Muscle of arm (tissue), 12 donors: ENCODE data around the gene MGAT5. TPM values are rescaled to one million over a fixed set of nuclear protein-coding genes. Genes with fewer than 3 reads are reported as not detected.
"Not testable (repeated sequence)": the region's sequence is repeated elsewhere in the genome, so short reads cannot be mapped to it uniquely, and the experiment has no call there.

ENCODE experiments used
- DNase-seq: peaks from one replicate; pipeline ENCODE4 v3.0.0-alpha.2; 2013
- polyA plus RNA-seq, 12 donors: library from polyadenylated mRNA; unstranded; fragments of 120-200 nt; gene quantifications; one replicate each; pipeline ENCODE4 v1.2.1, GENCODE V29; 2013; ENCODE audit not compliant: insufficient read length in 12 of 12

MGAT5 gene
- polyA plus RNA-seq, 12 donors, result 15.9 to 25.1 (median 20.2) TPM; not detected in 1

- no peak for DNase-seq
Measured at GRCh38 chr2:134276381-134277172, 22.7 kb downstream of the MGAT5 start.

- no peak for DNase-seq
Measured at GRCh38 chr2:134277223-134277622, 23.4 kb downstream of the MGAT5 start.

- no peak for DNase-seq
Measured at GRCh38 chr2:134278553-134278952, 24.7 kb downstream of the MGAT5 start.

- no peak for DNase-seq
Measured at GRCh38 chr2:134279417-134279816, 25.5 kb downstream of the MGAT5 start.

- no peak for DNase-seq
Measured at GRCh38 chr2:134280231-134280630, 26.4 kb downstream of the MGAT5 start.

GRCh38 chr2:134280726-134281125 is 26.9 kb downstream of the MGAT5 start:
- no peak for DNase-seq

GRCh38 chr2:134281815-134282419 is 28.0 kb downstream of the MGAT5 start:
- no peak for DNase-seq

GRCh38 chr2:134282629-134283400 is 28.9 kb downstream of the MGAT5 start:
- no peak for DNase-seq

- DNase-seq, result no peak
Measured at GRCh38 chr2:134283661-134284060, 29.8 kb downstream of the MGAT5 start.

GRCh38 chr2:134284119-134284670 is 30.3 kb downstream of the MGAT5 start:
- no peak for DNase-seq

- DNase-seq, result no peak
Measured at GRCh38 chr2:134287323-134287722, 33.5 kb downstream of the MGAT5 start.

- DNase-seq, result no peak
Measured at GRCh38 chr2:134288814-134289213, 34.9 kb downstream of the MGAT5 start.

GRCh38 chr2:134289225-134289624 is 35.4 kb downstream of the MGAT5 start:
- DNase-seq, result no peak

- no peak for DNase-seq
Measured at GRCh38 chr2:134290358-134290757, 36.5 kb downstream of the MGAT5 start.

GRCh38 chr2:134292514-134292913 is 38.6 kb downstream of the MGAT5 start:
- no peak for DNase-seq

GRCh38 chr2:134293719-134294537 is 40.1 kb downstream of the MGAT5 start:
- DNase-seq, result no peak

GRCh38 chr2:134294598-134294997 is 40.7 kb downstream of the MGAT5 start:
- not testable (repeated sequence) for DNase-seq

GRCh38 chr2:134295441-134295840 is 41.6 kb downstream of the MGAT5 start:
- no peak for DNase-seq

- DNase-seq, result no peak
Measured at GRCh38 chr2:134296301-134296700, 42.4 kb downstream of the MGAT5 start.

GRCh38 chr2:134299334-134299733 is 45.5 kb downstream of the MGAT5 start:
- DNase-seq, result no peak

GRCh38 chr2:134300585-134300984 is 46.7 kb downstream of the MGAT5 start:
- no peak for DNase-seq
